ENCODE measurements around the gene DOC2A. TPM values are rescaled to one million over a fixed set of nuclear protein-coding genes. Genes with fewer than 3 reads are reported as not detected.
"Not testable (repeated sequence)": the region's sequence is repeated elsewhere in the genome, so short reads cannot be mapped to it uniquely, and the experiment has no call there.

Gene DOC2A
- total RNA-seq, 4 donors from 2014 or later: 7.2 to 28.8 (median 9.7) TPM

DNA sequence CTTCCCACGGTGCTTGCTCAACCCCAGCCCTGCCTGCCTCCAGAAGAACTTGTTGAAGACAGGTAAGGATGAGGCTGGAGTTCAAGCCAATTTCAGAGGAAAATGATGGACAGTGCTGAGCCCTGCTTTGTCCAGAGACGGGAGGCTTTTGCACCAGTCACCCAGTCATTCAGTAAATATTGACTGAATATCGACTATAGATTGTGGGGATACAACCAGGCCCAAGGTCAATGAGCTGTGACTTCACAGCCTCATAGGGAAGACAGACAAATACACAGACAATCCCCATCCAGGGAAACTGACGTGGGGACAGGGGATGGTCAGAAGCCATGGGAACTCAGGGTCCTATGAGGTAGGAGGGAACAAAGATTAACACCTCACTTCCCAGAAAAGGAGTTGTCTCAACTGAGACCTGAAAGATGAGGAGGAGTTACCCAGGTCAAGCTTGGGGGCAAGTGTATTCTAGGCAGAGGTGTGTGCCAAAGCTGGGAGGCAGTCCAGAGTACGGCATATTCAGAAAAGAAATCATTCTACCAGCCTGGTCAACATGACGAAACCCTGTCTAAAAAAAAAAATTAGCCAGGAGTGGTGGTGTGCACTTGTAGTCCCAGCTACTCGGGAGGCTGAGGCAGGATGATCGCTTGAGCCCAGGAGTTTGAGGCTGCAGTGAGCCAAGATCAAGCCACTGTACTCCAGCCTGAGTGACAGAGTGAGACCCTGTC, 5.9 kb upstream of the DOC2A start:
- Histone ChIP-seq H3K9me3 (no peaks in the 10 kb centered on the region), H3K4me1 (peaks cover 0 to 10% (median 4%) of the 10 kb centered on the region in 4 donors), H3K27ac (no peak overlapping the region), H3K4me3 (no peak overlapping the region), H3K36me3 (no peaks in the 10 kb centered on the region), H3K27me3 (peaks cover 11% of the 10 kb centered on the region)
- DNase-seq: no peak
- 69 to 95% methylated on average over 3 to 8 of the region's 8 CpGs for WGBS, 2 donors (ENCODE audit: low coverage in 1 of 2)
- TF ChIP-seq, protein P1, sequence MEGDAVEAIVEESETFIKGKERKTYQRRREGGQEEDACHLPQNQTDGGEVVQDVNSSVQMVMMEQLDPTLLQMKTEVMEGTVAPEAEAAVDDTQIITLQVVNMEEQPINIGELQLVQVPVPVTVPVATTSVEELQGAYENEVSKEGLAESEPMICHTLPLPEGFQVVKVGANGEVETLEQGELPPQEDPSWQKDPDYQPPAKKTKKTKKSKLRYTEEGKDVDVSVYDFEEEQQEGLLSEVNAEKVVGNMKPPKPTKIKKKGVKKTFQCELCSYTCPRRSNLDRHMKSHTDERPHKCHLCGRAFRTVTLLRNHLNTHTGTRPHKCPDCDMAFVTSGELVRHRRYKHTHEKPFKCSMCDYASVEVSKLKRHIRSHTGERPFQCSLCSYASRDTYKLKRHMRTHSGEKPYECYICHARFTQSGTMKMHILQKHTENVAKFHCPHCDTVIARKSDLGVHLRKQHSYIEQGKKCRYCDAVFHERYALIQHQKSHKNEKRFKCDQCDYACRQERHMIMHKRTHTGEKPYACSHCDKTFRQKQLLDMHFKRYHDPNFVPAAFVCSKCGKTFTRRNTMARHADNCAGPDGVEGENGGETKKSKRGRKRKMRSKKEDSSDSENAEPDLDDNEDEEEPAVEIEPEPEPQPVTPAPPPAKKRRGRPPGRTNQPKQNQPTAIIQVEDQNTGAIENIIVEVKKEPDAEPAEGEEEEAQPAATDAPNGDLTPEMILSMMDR (IDR thresholded peaks at IDR 0.05): no peak
- TF ChIP-seq EP300 (IDR thresholded peaks at IDR 0.05; ENCODE audit: low read depth) (no peak), POLR2AphosphoS5 (IDR thresholded peaks at IDR 0.05) (no peak), POLR2A (IDR thresholded peaks at IDR 0.05) (no peak)
- in situ Hi-C loops (cut with MboI; ENCODE audit: low pct_ligation_motif_present in 1 of 4, low pct_unique_long_range_greater_than_20kb in 1 of 4, low sequenced_read_pairs in 3 of 4) (loop anchor here in 2 of 4 donors (25.0 kb wide), 2 partner anchors 154 to 329 kb away; partner anchors contain the start of genes CDIPT (in 2 of the 2) and QPRT (in 1 of the 2)), intact Hi-C loops (cut with DNase I; ENCODE audit: low total_unique reads) (loop anchor here (5.0 kb wide), 1 partner anchor 1759 kb away; no protein-coding TSS in a partner anchor)

GRCh38 chr16:30015450-30015849, 4.6 kb upstream of the DOC2A start:
- not testable (repeated sequence) for H3K27ac ChIP-seq, DNase-seq, H3K4me3 ChIP-seq, H3K36me3 ChIP-seq, H3K9me3 ChIP-seq
- Histone ChIP-seq H3K27me3 (peaks cover 24% of the 10 kb centered on the region), H3K4me1 (peaks cover 6 to 14% (median 13%) of the 10 kb centered on the region in 4 donors)
- WGBS, 2 donors (ENCODE audit: low coverage in 1 of 2): 94% methylated on average over 7 of the region's 7 CpGs; no CpG with 5 or more reads in 1 of the 2 donors
- in situ Hi-C loops (cut with MboI; ENCODE audit: low pct_ligation_motif_present in 1 of 4, low pct_unique_long_range_greater_than_20kb in 1 of 4, low sequenced_read_pairs in 3 of 4) (loop anchor here in 2 of 4 donors (25.0 kb wide), 2 partner anchors 153 to 328 kb away; partner anchors contain the start of genes CDIPT (in 2 of the 2) and QPRT (in 1 of the 2)), intact Hi-C loops (cut with DNase I; ENCODE audit: low total_unique reads) (loop anchor here (5.0 kb wide), 1 partner anchor 1758 kb away; no protein-coding TSS in a partner anchor)

DNA sequence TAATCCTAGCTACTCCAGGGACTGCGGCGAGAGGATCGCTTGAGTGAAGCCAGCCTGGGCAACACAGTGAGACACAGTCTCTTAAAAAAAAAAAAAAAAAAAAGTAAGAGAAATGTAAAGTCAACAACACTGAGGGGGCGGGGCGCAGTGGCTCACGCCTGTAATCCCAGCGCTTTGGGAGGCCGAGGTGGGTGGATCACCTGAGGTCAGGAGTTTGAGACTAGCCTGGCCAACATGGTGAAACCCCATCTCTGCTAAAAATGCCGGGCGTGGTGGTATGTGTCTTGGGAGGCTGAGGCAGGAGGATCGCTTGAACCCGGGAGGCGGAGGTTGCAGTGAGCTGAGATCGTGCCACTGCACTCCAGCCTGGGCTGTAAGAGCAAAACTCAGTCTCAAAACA, 1.8 kb upstream of the DOC2A start:
- H3K4me1 ChIP-seq: peaks cover 8 to 22% (median 15%) of the 10 kb centered on the region in 4 donors
- not testable (repeated sequence) for H3K4me3 ChIP-seq

GRCh38 chr16:30011714-30012504, 1.1 kb upstream of the DOC2A start:
- peak overlapping the region in 2 of 4 donors; percentile 34 to 48 for H3K4me3 ChIP-seq
- no peaks in the 10 kb centered on the region for H3K36me3 ChIP-seq
- 50% methylated on average over 28 of the region's 31 CpGs; no CpG with 5 or more reads in 1 of the 2 donors for WGBS, 2 donors (ENCODE audit: low coverage in 1 of 2)
- no peak overlapping the region for H3K27ac ChIP-seq
- DNase-seq: no peak
- in situ Hi-C loops (cut with MboI; ENCODE audit: low pct_ligation_motif_present in 1 of 4, low pct_unique_long_range_greater_than_20kb in 1 of 4, low sequenced_read_pairs in 3 of 4) (loop anchor here in 2 of 4 donors (25.0 kb wide), 2 partner anchors 150 to 325 kb away; partner anchors contain the start of genes CDIPT (in 2 of the 2) and QPRT (in 1 of the 2)), intact Hi-C loops (cut with DNase I; ENCODE audit: low total_unique reads) (no loop called here)
- H3K27me3 ChIP-seq: peaks cover 42% of the 10 kb centered on the region
- no peak for TF ChIP-seq POLR2A (IDR thresholded peaks at IDR 0.05)
- H3K9me3 ChIP-seq: no peaks in the 10 kb centered on the region
- peaks cover 8 to 22% (median 15%) of the 10 kb centered on the region in 4 donors for H3K4me1 ChIP-seq

More for the DNA sequence above, 1.8 kb upstream of the DOC2A start:
- intact Hi-C loops (cut with DNase I; ENCODE audit: low total_unique reads); H3K9me3 ChIP-seq; H3K27ac ChIP-seq; DNase-seq; H3K36me3 ChIP-seq: not testable (repeated sequence)
- WGBS, 2 donors (ENCODE audit: low coverage in 1 of 2): 76 to 87% methylated on average over 8 to 14 of the region's 14 CpGs
- peaks cover 42% of the 10 kb centered on the region for H3K27me3 ChIP-seq
- in situ Hi-C loops (cut with MboI; ENCODE audit: low pct_ligation_motif_present in 1 of 4, low pct_unique_long_range_greater_than_20kb in 1 of 4, low sequenced_read_pairs in 3 of 4): loop anchor here in 2 of 4 donors (25.0 kb wide), 2 partner anchors 150 to 325 kb away; partner anchors contain the start of genes CDIPT (in 2 of the 2) and QPRT (in 1 of the 2)

DNA sequence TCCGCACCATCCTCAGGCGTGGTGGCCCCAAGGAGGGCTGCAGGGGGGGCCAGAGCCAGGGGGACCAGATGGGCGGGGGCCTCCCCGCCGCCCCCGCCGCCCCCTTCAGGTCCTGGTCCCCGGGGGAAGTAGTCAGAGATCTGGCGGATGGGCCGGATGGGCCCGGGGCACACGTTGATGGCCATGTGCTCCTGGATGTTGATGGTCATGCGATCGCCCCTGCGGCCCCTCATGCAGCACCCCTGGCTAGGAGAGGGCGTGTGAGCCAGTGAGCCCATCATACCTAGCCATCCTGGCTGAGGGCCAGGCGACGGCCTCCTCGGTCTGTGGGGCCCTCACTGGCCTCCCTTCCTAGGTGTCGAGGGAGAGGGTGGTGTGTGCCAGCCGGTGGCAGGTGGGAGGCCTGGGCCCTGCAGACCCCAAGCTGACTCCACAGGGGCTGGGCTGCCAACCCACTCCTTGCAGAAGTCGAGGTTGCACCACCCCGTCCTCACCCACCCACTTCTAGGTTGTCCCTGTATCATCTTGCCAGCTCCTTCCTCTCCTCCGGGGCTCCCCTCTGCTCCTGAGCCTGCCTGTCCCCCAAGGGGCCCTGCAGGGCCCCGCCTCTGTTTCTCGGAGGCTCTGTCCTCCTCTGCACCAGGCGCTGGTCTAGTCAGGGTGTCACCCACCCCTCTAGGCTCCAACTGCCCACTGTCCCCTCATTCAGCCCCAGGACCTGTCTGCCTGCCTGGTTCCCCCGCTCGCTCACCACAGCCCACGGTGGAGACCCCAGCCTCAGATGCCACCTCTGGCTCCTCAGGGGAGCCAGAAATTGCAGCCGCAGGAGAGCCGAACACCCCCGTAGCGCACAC, 610 bp downstream of the DOC2A start:
- intact Hi-C loops (cut with DNase I; ENCODE audit: low total_unique reads) (no loop called here), in situ Hi-C loops (cut with MboI; ENCODE audit: low pct_ligation_motif_present in 1 of 4, low pct_unique_long_range_greater_than_20kb in 1 of 4, low sequenced_read_pairs in 3 of 4) (loop anchor here in 2 of 4 donors (25.0 kb wide), 2 partner anchors 148 to 323 kb away; partner anchors contain the start of genes CDIPT (in 2 of the 2) and QPRT (in 1 of the 2))

More for the DNA sequence above, 610 bp downstream of the DOC2A start:
- WGBS, 2 donors (ENCODE audit: low coverage in 1 of 2): 12 to 23% methylated on average over 7 to 20 of the region's 34 CpGs
- no peak for DNase-seq
- Histone ChIP-seq H3K27ac (no peak overlapping the region), H3K4me1 (peaks cover 8 to 24% (median 18%) of the 10 kb centered on the region in 4 donors), H3K4me3 (peak overlapping the region in 3 of 4 donors; percentile 9 to 48 (median 34)), H3K27me3 (peaks cover 42% of the 10 kb centered on the region), H3K9me3 (no peaks in the 10 kb centered on the region), H3K36me3 (no peaks in the 10 kb centered on the region)
- TF ChIP-seq, protein P1 (IDR thresholded peaks at IDR 0.05): no peak
- TF ChIP-seq POLR2AphosphoS5 (IDR thresholded peaks at IDR 0.05) (no peak), EP300 (IDR thresholded peaks at IDR 0.05; ENCODE audit: low read depth) (no peak), POLR2A (IDR thresholded peaks at IDR 0.05) (no peak)
